ENCODE results near the gene CCT2.

CCT2 gene

GRCh38 chr12:69585189-69586062 lies at the start of gene CCT2:
CCT2 (plus strand) TSS chr12:69585459; CDS start chr12:69585522, 63 bp downstream.
- Histone ChIP-seq H3K4me1 (ENCODE audit: control insufficient read depth, insufficient read depth, low read length) (no peaks in the 10 kb centered on the region), H3K27ac (ENCODE audit: extremely low read depth, low read depth, low read length) (peak within 1 kb of the TSS; percentile 94), H3K36me3 (ENCODE audit: control insufficient read depth in 2 of 2, insufficient read depth in 1 of 2, low read length in 2 of 2) (peaks cover 41 to 45% of the 10 kb centered on the region in 2 experiments), H3K4me3 (ENCODE audit: low read depth, low read length) (peak within 1 kb of the TSS; percentile 98), H3K9me3 (ENCODE audit: control insufficient read depth, insufficient read depth, low read depth, low read length) (no peaks in the 10 kb centered on the region)
- ChIA-PET CTCF (interaction anchor here (0.7 to 1.1 kb wide), 4 partner anchors 12 to 697 kb away, joined by 3 to 5 read pairs (median 4); no protein-coding TSS in a partner anchor), POLR2A (interaction anchor here (0.5 to 1.2 kb wide), 9 partner anchors 8 to 227 kb away, joined by 3 to 6 read pairs (median 3); partner anchors contain the start of gene FRS2)
- TF ChIP-seq GFI1B (tag by site-specific recombination; IDR thresholded peaks at IDR 0.05) (no peak; the same call in 1 of the 2 replicates), ZNF426 (tag by site-specific recombination; IDR thresholded peaks at IDR 0.05) (no peak), KLF16 (tag by site-specific recombination; IDR thresholded peaks at IDR 0.05) (peak; percentile 99), ZNF311 (tag by site-specific recombination; IDR thresholded peaks at IDR 0.05; ENCODE audit: borderline replicate concordance) (no peak), MZF1 (tag by site-specific recombination; IDR thresholded peaks at IDR 0.05; ENCODE audit: borderline replicate concordance) (peak; percentile 95), ZNF645 (tag by site-specific recombination; IDR thresholded peaks at IDR 0.05) (no peak), TRIM28 (IDR thresholded peaks at IDR 0.05; ENCODE audit: borderline replicate concordance, low read length) (no peak), BCL11B (tag by site-specific recombination; IDR thresholded peaks at IDR 0.05; ENCODE audit: low read depth) (no peak), ZNF19 (tag by site-specific recombination; IDR thresholded peaks at IDR 0.05; ENCODE audit: low read depth) (no peak), ELK4 (IDR thresholded peaks at IDR 0.05; ENCODE audit: borderline replicate concordance, low read depth, low read length) (peak; percentile 78; the same call in 1 of the 2 replicates), PBX3 (CRISPR knock-in tag; IDR thresholded peaks at IDR 0.05) (0 out of 2 replicates have a peak, but pooled peaks have one; percentile 78), ZNF223 (tag by site-specific recombination; IDR thresholded peaks at IDR 0.05) (no peak), ZNF510 (tag by site-specific recombination; IDR thresholded peaks at IDR 0.05; ENCODE audit: insufficient replicate concordance) (no peak), ZBTB11 (tag by site-specific recombination; conservative IDR thresholded peaks at IDR 0.05; ENCODE audit: low read depth) (peak; percentile 96), ZSCAN4 (tag by site-specific recombination; IDR thresholded peaks at IDR 0.05) (no peak; the same call in 1 of the 2 replicates), ZNF560 (tag by site-specific recombination; IDR thresholded peaks at IDR 0.05; ENCODE audit: borderline replicate concordance) (no peak), ZNF48 (tag by site-specific recombination; IDR thresholded peaks at IDR 0.05) (no peak), ZNF707 (tag by site-specific recombination; IDR thresholded peaks at IDR 0.05) (no peak), ZNF830 (tag by site-specific recombination; IDR thresholded peaks at IDR 0.05; ENCODE audit: low read depth) (no peak), SP3 (tag by site-specific recombination; IDR thresholded peaks at IDR 0.05) (peak; percentile 88), HOXA7 (CRISPR knock-in tag; IDR thresholded peaks at IDR 0.05; ENCODE audit: borderline replicate concordance) (no peak), HOXC10 (CRISPR knock-in tag; IDR thresholded peaks at IDR 0.05) (no peak), ZBTB21 (tag by site-specific recombination; IDR thresholded peaks at IDR 0.05) (peak; percentile 74), ZBTB1 (tag by site-specific recombination; IDR thresholded peaks at IDR 0.05) (no peak), ZNF239 (tag by site-specific recombination; IDR thresholded peaks at IDR 0.05) (no peak), MYNN (tag by site-specific recombination; IDR thresholded peaks at IDR 0.05; ENCODE audit: borderline replicate concordance) (no peak), SETDB1 (IDR thresholded peaks at IDR 0.05; ENCODE audit: insufficient read length, low read length) (no peak), ZNF701 (tag by site-specific recombination; IDR thresholded peaks at IDR 0.05) (no peak), ZNF670 (tag by site-specific recombination; IDR thresholded peaks at IDR 0.05; ENCODE audit: low read depth) (no peak), KLF1 (tag by site-specific recombination; IDR thresholded peaks at IDR 0.05) (no peak; the same call in none of the 2 replicates)

Data from HEK293 (cell line).